NCI-H774 (cell line): Measurements from ENCODE around the gene UBAC1.
"Not testable (repeated sequence)": the region's sequence is repeated elsewhere in the genome, so short reads cannot be mapped to it uniquely, and the experiment has no call there.

Experiments used
- DNase-seq: peaks from one replicate; lab custom pipeline; 2025; lab: John Stamatoyannopoulos, UW

Gene UBAC1

GRCh38 chr9:135978642-135979546, 17.7 kb upstream of the UBAC1 start:
- no peak for DNase-seq

GRCh38 chr9:135976944-135977343, 15.8 kb upstream of the UBAC1 start:
- no peak for DNase-seq

GRCh38 chr9:135976531-135976930, 15.4 kb upstream of the UBAC1 start:
- DNase-seq = no peak

GRCh38 chr9:135975834-135976233, 14.7 kb upstream of the UBAC1 start:
- DNase-seq = no peak

GRCh38 chr9:135974220-135974573, 13.0 kb upstream of the UBAC1 start:
- DNase-seq = no peak

GRCh38 chr9:135973277-135974219, 12.4 kb upstream of the UBAC1 start:
- DNase-seq = no peak

GRCh38 chr9:135971892-135972291, 10.7 kb upstream of the UBAC1 start:
- no peak for DNase-seq

- DNase-seq = no peak
These were observed 10.1 kb upstream of the UBAC1 start for GRCh38 chr9:135971111-135971766.

- no peak for DNase-seq
These were observed 9.1 kb upstream of the UBAC1 start for GRCh38 chr9:135970128-135970815.

GRCh38 chr9:135969064-135969683, 8.0 kb upstream of the UBAC1 start:
- no peak for DNase-seq

- DNase-seq = no peak
These were observed 7.4 kb upstream of the UBAC1 start for GRCh38 chr9:135968601-135969000.

- no peak for DNase-seq
These were observed 6.9 kb upstream of the UBAC1 start for GRCh38 chr9:135968083-135968476.

GRCh38 chr9:135966916-135967260, 5.7 kb upstream of the UBAC1 start:
- DNase-seq = not testable (repeated sequence)

GRCh38 chr9:135965124-135965756, 4.1 kb upstream of the UBAC1 start:
- DNase-seq = no peak

- no peak for DNase-seq
These were observed 2.8 kb upstream of the UBAC1 start for GRCh38 chr9:135963938-135964337.

- DNase-seq = no peak
These were observed 2.2 kb upstream of the UBAC1 start for GRCh38 chr9:135963338-135963737.

GRCh38 chr9:135962696-135963307, 1.6 kb upstream of the UBAC1 start:
- DNase-seq = no peak

- no peak for DNase-seq
These were observed 880 bp upstream of the UBAC1 start for GRCh38 chr9:135961811-135962695.
